ENCODE measurements around the gene KCNJ1.

Gene KCNJ1

GRCh38 chr11:128824191-128825049 is 42.7 kb downstream of the KCNJ1 start:
- DNase-seq (ENCODE audit: low read depth, low spot score) = no peak

- DNase-seq (ENCODE audit: low read depth, low spot score) = no peak
These were observed 43.3 kb downstream of the KCNJ1 start for GRCh38 chr11:128823753-128824152.

GRCh38 chr11:128822130-128822529 is 45.0 kb downstream of the KCNJ1 start:
- DNase-seq (ENCODE audit: low read depth, low spot score) = no peak

- DNase-seq (ENCODE audit: low read depth, low spot score) = no peak
These were observed 45.5 kb downstream of the KCNJ1 start for GRCh38 chr11:128821556-128821955.

- no peak for DNase-seq (ENCODE audit: low read depth, low spot score)
These were observed 47.9 kb downstream of the KCNJ1 start for GRCh38 chr11:128819198-128819597.

- peak; percentile 10 for DNase-seq (ENCODE audit: low read depth, low spot score)
These were observed 52.0 kb downstream of the KCNJ1 start for GRCh38 chr11:128814856-128815705.

- DNase-seq (ENCODE audit: low read depth, low spot score) = no peak
These were observed 53.4 kb downstream of the KCNJ1 start for GRCh38 chr11:128813729-128814128.

GRCh38 chr11:128810784-128811514 is 56.1 kb downstream of the KCNJ1 start:
- DNase-seq (ENCODE audit: low read depth, low spot score) = no peak

GRCh38 chr11:128809128-128809527 is 58.0 kb downstream of the KCNJ1 start:
- no peak for DNase-seq (ENCODE audit: low read depth, low spot score)

- no peak for DNase-seq (ENCODE audit: low read depth, low spot score)
These were observed 59.2 kb downstream of the KCNJ1 start for GRCh38 chr11:128807909-128808308.

GRCh38 chr11:128806506-128807261 is 60.4 kb downstream of the KCNJ1 start:
- DNase-seq (ENCODE audit: low read depth, low spot score) = no peak

- DNase-seq (ENCODE audit: low read depth, low spot score) = no peak
These were observed 62.6 kb downstream of the KCNJ1 start for GRCh38 chr11:128804481-128804880.

- no peak for DNase-seq (ENCODE audit: low read depth, low spot score)
These were observed 63.4 kb downstream of the KCNJ1 start for GRCh38 chr11:128803449-128804245.

GRCh38 chr11:128803011-128803410 is 64.1 kb downstream of the KCNJ1 start:
- no peak for DNase-seq (ENCODE audit: low read depth, low spot score)

- no peak for DNase-seq (ENCODE audit: low read depth, low spot score)
These were observed 64.6 kb downstream of the KCNJ1 start for GRCh38 chr11:128802358-128802981.

- no peak for DNase-seq (ENCODE audit: low read depth, low spot score)
These were observed 66.2 kb downstream of the KCNJ1 start for GRCh38 chr11:128800871-128801417.

GRCh38 chr11:128796270-128796669 is 70.8 kb downstream of the KCNJ1 start:
- no peak for DNase-seq (ENCODE audit: low read depth, low spot score)

- DNase-seq (ENCODE audit: low read depth, low spot score) = no peak
These were observed 76.9 kb downstream of the KCNJ1 start for GRCh38 chr11:128790196-128790595.

GRCh38 chr11:128789497-128790150 is 77.5 kb downstream of the KCNJ1 start:
- DNase-seq (ENCODE audit: low read depth, low spot score) = no peak

All from brain pericyte (primary cell).